ENCODE data around the gene MAP3K4. TPM values are rescaled to one million over a fixed set of nuclear protein-coding genes. Genes with fewer than 3 reads are reported as not detected.
A peak's percentile ranks its signal among the peaks of the same experiment; 100 is the strongest.

Gene MAP3K4
- total RNA-seq, 1 donor from 2014 or later = 59.8 TPM

DNA sequence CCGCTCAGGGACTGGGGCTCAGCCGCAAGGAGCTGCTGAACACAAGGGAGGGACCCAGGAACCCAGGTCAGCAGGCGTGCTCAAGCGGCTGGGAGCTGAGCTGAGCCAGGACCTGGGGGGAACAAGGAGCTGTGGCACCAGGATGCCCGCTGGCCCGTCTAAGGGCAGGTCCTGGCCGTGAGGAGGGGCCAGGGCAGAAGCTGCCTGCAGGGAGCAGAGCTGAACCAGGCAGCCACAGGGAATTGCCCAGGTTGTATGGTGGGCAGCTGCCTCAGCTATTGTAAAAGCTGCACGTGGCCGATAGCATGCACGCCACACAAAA, 148.9 kb downstream of the MAP3K4 start:
- Mint-ChIP-seq H3K36me3 (peaks cover 34% of the 10 kb centered on the region), H3K4me1 (no peaks in the 10 kb centered on the region), H3K27ac (no peak overlapping the region), H3K9me3 (no peaks in the 10 kb centered on the region), H3K4me3 (no peak overlapping the region), H3K27me3 (ENCODE audit: low read depth) (no peaks in the 10 kb centered on the region)
- TF ChIP-seq, protein P1, sequence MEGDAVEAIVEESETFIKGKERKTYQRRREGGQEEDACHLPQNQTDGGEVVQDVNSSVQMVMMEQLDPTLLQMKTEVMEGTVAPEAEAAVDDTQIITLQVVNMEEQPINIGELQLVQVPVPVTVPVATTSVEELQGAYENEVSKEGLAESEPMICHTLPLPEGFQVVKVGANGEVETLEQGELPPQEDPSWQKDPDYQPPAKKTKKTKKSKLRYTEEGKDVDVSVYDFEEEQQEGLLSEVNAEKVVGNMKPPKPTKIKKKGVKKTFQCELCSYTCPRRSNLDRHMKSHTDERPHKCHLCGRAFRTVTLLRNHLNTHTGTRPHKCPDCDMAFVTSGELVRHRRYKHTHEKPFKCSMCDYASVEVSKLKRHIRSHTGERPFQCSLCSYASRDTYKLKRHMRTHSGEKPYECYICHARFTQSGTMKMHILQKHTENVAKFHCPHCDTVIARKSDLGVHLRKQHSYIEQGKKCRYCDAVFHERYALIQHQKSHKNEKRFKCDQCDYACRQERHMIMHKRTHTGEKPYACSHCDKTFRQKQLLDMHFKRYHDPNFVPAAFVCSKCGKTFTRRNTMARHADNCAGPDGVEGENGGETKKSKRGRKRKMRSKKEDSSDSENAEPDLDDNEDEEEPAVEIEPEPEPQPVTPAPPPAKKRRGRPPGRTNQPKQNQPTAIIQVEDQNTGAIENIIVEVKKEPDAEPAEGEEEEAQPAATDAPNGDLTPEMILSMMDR (IDR thresholded peaks at IDR 0.05; ENCODE audit: unreplicated experiment) = no peak
- DNase-seq (ENCODE audit: low spot score in 2 of 2, unreplicated experiment in 2 of 2) = peak in 1 of 2 experiments; percentile 29

DNA sequence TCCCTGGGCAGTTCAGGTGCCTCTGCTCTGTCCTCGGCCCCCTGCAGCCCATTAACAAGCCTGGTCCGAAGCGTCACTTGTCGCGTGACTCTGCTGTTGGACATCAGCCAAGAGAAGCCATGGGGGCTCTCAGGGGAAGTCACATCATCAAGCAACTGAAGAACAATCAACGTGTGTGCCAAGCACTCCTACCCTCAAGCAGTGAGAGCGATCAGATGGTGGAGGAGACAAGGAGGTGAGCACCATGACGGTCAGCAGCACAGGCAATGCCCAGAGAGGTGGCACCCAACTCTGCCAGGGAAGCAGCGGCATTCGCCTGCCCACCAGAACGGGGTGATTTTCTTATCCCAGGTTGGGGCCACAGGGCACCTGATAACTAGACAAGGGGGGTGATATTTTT, 149.6 kb downstream of the MAP3K4 start:
- TF ChIP-seq, protein P1 (IDR thresholded peaks at IDR 0.05; ENCODE audit: unreplicated experiment) = no peak
- DNase-seq (ENCODE audit: low spot score in 2 of 2, unreplicated experiment in 2 of 2) = peak in 1 of 2 experiments; percentile 19
- H3K9me3 Mint-ChIP-seq = no peaks in the 10 kb centered on the region
- H3K4me1 Mint-ChIP-seq = no peaks in the 10 kb centered on the region
- peaks cover 35% of the 10 kb centered on the region for H3K36me3 Mint-ChIP-seq
- no peak overlapping the region for H3K4me3 Mint-ChIP-seq
- no peaks in the 10 kb centered on the region for H3K27me3 Mint-ChIP-seq (ENCODE audit: low read depth)
- H3K27ac Mint-ChIP-seq = no peak overlapping the region

DNA sequence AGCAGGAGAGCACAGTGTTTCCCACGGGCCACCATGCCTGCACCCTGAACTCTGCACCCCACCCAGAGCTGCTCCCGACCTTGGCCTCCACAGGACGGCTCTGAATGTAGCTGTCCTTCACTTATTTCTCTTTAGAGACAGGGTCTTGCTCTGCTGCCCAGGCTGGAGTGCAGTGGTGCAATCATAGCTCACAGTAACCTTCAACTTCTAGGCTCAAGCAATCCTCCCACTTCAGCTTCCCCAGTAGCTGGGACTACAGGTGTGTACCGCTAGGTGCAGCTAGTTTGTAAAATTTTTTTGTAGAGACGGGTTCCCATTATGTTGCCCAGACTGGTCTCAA, 151.4 kb downstream of the MAP3K4 start:
- TF ChIP-seq, protein P1 (IDR thresholded peaks at IDR 0.05; ENCODE audit: unreplicated experiment) = no peak
- no peak overlapping the region for H3K4me3 Mint-ChIP-seq
- no peak overlapping the region for H3K27ac Mint-ChIP-seq
- H3K4me1 Mint-ChIP-seq = no peaks in the 10 kb centered on the region
- DNase-seq (ENCODE audit: low spot score in 2 of 2, unreplicated experiment in 2 of 2) = no peak
- no peaks in the 10 kb centered on the region for H3K9me3 Mint-ChIP-seq
- no peaks in the 10 kb centered on the region for H3K27me3 Mint-ChIP-seq (ENCODE audit: low read depth)
- peaks cover 37% of the 10 kb centered on the region for H3K36me3 Mint-ChIP-seq

DNA sequence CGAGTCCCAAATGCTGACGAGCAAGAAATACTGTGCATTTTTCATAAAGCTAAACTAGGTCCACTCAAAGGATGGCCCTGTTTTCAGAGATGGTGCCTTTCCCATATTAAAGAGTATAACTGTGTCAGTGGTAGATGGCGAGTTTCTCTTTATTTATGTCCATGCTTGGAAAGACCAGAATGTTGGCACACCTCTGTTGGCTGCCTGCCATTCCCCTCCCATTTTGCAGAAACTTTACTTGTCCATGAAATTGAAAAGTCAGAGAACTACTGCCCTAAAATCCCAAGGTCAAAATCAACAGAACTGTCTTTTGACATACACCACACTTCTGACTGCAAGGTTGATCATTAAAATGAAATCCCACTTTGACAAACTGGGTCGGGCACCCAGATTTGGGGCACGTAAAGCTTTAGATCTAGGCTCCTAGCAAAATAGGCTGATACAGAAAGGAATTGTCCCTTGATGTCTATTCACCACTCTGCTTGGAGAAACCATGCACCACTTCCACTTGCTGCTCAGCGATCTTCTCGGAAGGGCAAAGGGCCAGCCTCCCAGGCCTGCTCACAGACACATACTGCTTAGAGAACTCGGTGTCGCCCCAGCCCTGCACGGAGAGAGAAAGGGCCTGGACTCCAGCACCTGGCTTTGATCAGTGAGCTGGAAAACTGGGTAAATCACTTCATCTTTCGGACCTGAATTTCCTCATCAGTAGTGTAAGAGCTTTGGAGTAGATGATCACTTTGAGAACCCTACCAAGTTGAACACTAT, 152.3 kb downstream of the MAP3K4 start:
- Mint-ChIP-seq H3K36me3 (peaks cover 38% of the 10 kb centered on the region), H3K4me3 (no peak overlapping the region), H3K9me3 (no peaks in the 10 kb centered on the region), H3K27ac (no peak overlapping the region), H3K4me1 (no peaks in the 10 kb centered on the region), H3K27me3 (ENCODE audit: low read depth) (no peaks in the 10 kb centered on the region)
- peak in 1 of 2 experiments; percentile 22 for DNase-seq (ENCODE audit: low spot score in 2 of 2, unreplicated experiment in 2 of 2)
- TF ChIP-seq, protein P1 (IDR thresholded peaks at IDR 0.05; ENCODE audit: unreplicated experiment) = no peak

DNA sequence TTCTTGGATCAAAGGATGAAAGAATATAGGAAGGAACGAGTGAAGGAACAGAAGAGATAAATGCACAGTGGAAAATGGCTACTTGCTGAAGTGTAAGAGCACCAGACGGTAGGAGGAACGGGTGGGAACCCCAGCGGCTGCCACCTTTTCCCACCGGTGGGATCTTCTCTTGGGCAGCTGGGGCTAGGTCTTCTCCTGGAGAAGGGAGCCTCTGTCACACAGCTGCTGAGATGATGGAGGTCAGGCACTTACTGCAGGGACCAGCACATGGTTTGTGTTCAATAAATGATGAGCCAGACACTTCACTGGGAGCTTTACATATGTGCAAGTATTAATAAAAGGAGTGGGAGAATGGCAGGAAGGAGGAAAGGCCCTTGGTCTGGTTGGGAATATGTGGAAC, 158.6 kb downstream of the MAP3K4 start:
- no peaks in the 10 kb centered on the region for H3K9me3 Mint-ChIP-seq
- TF ChIP-seq, protein P1 (IDR thresholded peaks at IDR 0.05; ENCODE audit: unreplicated experiment) = no peak
- H3K4me1 Mint-ChIP-seq = no peaks in the 10 kb centered on the region
- no peaks in the 10 kb centered on the region for H3K27me3 Mint-ChIP-seq (ENCODE audit: low read depth)
- peaks cover 29% of the 10 kb centered on the region for H3K36me3 Mint-ChIP-seq
- no peak overlapping the region for H3K27ac Mint-ChIP-seq
- DNase-seq (ENCODE audit: low spot score in 2 of 2, unreplicated experiment in 2 of 2) = no peak
- H3K4me3 Mint-ChIP-seq = no peak overlapping the region

Data from mesothelial cell of epicardium (in vitro differentiated cells).